ENCODE results near the gene TRIM25.

Gene TRIM25

DNA sequence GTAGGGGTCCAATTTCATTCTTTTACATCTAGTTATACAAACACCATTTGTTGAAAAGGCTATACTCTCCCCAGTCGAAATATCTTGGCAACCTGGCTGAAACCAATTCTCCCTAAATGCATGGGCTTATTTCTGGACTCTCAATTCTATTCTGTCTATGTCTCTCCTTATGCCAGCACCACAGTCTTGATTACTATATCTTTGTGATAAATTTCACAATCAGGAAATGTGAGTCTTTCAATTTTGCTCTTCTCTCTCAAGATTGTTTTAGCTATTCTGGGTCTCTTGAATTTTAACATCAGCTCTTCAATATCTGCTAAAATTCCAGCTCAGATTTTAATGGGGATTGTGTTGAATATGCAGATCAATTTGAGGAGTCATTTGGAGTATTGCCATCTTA, 5.9 kb upstream of the TRIM25 start:
- TF ChIP-seq, protein P1, sequence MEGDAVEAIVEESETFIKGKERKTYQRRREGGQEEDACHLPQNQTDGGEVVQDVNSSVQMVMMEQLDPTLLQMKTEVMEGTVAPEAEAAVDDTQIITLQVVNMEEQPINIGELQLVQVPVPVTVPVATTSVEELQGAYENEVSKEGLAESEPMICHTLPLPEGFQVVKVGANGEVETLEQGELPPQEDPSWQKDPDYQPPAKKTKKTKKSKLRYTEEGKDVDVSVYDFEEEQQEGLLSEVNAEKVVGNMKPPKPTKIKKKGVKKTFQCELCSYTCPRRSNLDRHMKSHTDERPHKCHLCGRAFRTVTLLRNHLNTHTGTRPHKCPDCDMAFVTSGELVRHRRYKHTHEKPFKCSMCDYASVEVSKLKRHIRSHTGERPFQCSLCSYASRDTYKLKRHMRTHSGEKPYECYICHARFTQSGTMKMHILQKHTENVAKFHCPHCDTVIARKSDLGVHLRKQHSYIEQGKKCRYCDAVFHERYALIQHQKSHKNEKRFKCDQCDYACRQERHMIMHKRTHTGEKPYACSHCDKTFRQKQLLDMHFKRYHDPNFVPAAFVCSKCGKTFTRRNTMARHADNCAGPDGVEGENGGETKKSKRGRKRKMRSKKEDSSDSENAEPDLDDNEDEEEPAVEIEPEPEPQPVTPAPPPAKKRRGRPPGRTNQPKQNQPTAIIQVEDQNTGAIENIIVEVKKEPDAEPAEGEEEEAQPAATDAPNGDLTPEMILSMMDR (IDR thresholded peaks at IDR 0.05; ENCODE audit: unreplicated experiment in 3 of 3): no peak
- Mint-ChIP-seq H3K9me3 (peaks cover 22% of the 10 kb centered on the region), H3K4me1 (peaks cover under 1% of the 10 kb centered on the region), H3K27me3 (ENCODE audit: low read depth) (no peaks in the 10 kb centered on the region), H3K36me3 (ENCODE audit: low read depth) (no peaks in the 10 kb centered on the region), H3K27ac (no peak overlapping the region), H3K4me3 (no peak overlapping the region)

DNA sequence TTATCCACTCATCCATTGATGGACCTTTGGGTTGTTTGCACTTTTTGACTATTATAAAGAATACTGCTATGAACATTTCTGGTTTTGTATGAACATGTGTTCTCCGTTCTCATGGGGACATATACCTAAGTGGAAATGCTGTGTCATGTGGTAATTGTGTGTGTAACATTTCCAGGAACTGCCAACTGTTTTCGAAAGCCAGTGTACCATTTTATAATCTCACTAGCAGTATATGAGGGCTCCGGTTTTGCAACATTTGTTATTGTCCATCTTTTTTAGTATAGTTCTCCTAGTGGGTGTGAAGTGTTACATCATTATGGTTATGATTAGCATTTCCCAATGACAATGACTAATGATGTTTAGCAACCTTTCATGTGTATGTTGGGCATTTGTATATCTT, 5.1 kb upstream of the TRIM25 start:
- peaks cover 22% of the 10 kb centered on the region for H3K9me3 Mint-ChIP-seq
- no peaks in the 10 kb centered on the region for H3K36me3 Mint-ChIP-seq (ENCODE audit: low read depth)
- no peaks in the 10 kb centered on the region for H3K27me3 Mint-ChIP-seq (ENCODE audit: low read depth)
- no peak overlapping the region for H3K4me3 Mint-ChIP-seq
- H3K4me1 Mint-ChIP-seq: peaks cover 4% of the 10 kb centered on the region
- H3K27ac Mint-ChIP-seq: no peak overlapping the region
- TF ChIP-seq, protein P1 (IDR thresholded peaks at IDR 0.05; ENCODE audit: unreplicated experiment in 3 of 3): no peak

DNA sequence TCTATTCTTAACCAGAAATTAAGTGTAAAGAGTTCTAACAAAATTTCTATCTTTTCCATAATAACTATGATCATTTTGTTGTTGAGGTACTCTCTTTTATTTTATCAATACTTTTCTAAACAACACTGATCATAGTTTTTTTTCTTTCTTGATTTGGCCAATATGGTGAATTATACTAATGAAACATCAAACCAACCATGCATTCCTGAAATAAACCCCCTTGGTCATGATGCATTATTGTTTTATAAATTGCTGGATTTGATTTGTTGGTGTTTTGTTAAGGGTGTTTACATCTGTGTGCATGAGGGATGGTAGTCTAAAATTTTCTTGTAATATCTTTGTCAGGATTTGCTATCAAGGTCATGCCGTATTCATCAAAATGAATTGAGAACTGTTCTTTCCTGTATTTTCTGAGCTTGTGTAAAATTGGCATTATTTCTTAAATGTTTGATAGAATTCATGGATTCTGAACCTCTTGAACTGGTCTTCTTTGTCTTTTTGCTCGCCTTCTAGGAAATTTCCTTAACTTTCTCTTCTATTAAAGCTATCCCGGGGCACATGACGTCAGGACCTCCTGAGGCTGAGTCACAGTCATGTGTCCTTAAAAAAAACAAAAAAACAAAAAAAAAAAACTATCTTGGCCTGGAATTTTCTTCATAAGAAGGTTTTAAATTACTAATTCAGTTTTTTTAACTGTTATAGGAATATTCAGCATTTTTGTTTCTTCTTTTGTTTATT, 3.9 kb upstream of the TRIM25 start:
- no peaks in the 10 kb centered on the region for H3K27me3 Mint-ChIP-seq (ENCODE audit: low read depth)
- peak overlapping the region in 1 of 3 experiments; percentile 19 for H3K4me3 Mint-ChIP-seq
- H3K9me3 Mint-ChIP-seq: peaks cover 22% of the 10 kb centered on the region
- TF ChIP-seq, protein P1 (IDR thresholded peaks at IDR 0.05; ENCODE audit: unreplicated experiment in 3 of 3): no peak
- H3K4me1 Mint-ChIP-seq: peaks cover 4% of the 10 kb centered on the region
- no peak overlapping the region for H3K27ac Mint-ChIP-seq
- H3K36me3 Mint-ChIP-seq (ENCODE audit: low read depth): no peaks in the 10 kb centered on the region

DNA sequence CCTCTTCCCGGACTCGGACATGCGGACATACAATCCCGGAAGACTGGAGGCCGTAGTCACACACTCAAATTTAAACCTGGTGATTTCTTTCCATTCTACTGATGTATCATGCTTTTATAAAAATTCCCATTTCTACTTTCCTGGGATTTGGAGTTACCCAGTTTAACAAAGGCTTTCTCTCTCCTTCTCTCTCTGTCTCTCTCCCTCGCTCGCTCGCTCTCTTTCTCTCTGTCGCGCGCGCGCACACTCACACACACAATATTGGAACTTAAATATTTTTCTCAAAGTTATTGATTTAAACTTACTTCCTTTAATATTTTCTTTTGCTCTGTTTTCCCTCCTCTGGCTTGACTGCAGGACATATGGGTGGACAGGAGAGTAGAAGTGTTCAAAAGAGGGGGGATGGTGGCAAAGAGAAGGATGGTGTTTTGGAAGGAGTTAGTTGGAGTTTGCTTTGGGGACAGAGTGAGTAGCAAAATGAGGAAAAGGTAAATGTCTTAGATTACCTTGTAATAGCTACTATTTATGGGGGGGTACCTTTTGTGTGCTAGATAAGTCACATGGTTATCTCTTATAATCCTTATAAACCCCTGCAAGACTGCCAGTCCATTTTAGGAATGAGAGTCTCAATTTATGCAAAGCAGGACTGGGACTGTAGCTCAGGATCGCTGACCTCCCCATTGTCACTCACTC, 878 bp upstream of the TRIM25 start:
- no peaks in the 10 kb centered on the region for H3K36me3 Mint-ChIP-seq (ENCODE audit: low read depth)
- H3K4me1 Mint-ChIP-seq: peaks cover 4% of the 10 kb centered on the region
- peak overlapping the region; percentile 90 to 98 (median 92) for H3K4me3 Mint-ChIP-seq
- H3K9me3 Mint-ChIP-seq: peaks cover 16% of the 10 kb centered on the region
- H3K27me3 Mint-ChIP-seq (ENCODE audit: low read depth): no peaks in the 10 kb centered on the region
- H3K27ac Mint-ChIP-seq: peak overlapping the region; percentile 27 to 77 (median 43)
- TF ChIP-seq, protein P1 (IDR thresholded peaks at IDR 0.05; ENCODE audit: unreplicated experiment in 3 of 3): no peak

DNA sequence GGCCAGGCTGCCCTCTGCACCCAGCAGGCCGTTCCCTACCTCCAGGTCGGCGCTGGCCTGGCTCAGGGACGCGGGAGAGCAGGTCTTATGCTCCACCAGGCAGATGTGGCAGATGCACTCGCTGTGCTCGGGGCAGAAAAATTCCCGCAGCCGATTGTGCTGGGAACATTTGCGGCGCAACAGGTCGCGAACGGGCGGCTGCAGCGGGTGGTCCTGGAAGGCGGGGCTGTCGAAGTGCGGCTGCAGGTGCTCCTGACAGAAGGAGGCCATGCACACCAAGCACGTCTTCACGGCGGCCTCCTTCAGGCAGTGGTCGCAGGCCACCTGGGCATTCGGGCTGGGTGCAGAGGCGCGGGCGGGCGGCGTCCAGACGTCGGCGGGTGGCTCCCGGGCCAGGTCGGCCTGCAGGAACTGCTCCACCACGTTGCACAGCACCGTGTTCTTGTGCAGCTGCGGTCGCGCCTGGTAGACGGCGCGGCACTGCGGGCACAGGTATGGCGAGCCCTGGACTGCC, 439 bp downstream of the TRIM25 start:
- H3K27me3 Mint-ChIP-seq (ENCODE audit: low read depth): peaks cover 4% of the 10 kb centered on the region

More for the DNA sequence above, 439 bp downstream of the TRIM25 start:
- peaks cover 7% of the 10 kb centered on the region for H3K9me3 Mint-ChIP-seq
- H3K4me1 Mint-ChIP-seq: peaks cover 4% of the 10 kb centered on the region
- H3K27ac Mint-ChIP-seq: peak overlapping the region in 1 of 3 experiments; percentile 48
- peaks cover 4% of the 10 kb centered on the region for H3K36me3 Mint-ChIP-seq (ENCODE audit: low read depth)
- TF ChIP-seq, protein P1 (IDR thresholded peaks at IDR 0.05; ENCODE audit: unreplicated experiment in 3 of 3): no peak
- H3K4me3 Mint-ChIP-seq: peak overlapping the region; percentile 90 to 98 (median 92)
